OCI-LY7 (cell line): ENCODE measurements around the gene MIR17HG. TPM values are rescaled to one million over a fixed set of nuclear protein-coding genes. Genes with fewer than 3 reads are reported as not detected.

ENCODE experiments used
- Bru-seq: library from RNA; stranded (reverse); fragments of 400-500 nt; gene quantifications from one replicate; lab custom pipeline; 2021; lab: Mats Ljungman, UMichigan
- BruChase-seq, 2 experiments: library from RNA; stranded (reverse); fragments of 400-500 nt; gene quantifications; one replicate each; lab custom pipeline; 2021; lab: Mats Ljungman, UMichigan
- BruUV-seq: library from RNA; stranded (reverse); fragments of 400-500 nt; replicated peaks from 2 replicates; lab custom pipeline; 2021; lab: Mats Ljungman, UMichigan
- CTCF ChIA-PET: fragments of 300-600 bp; sonication (Branson Sonifier 250); formaldehyde crosslinking; loops from one replicate; lab custom pipeline; 2022; ENCODE audit warnings: antibody characterized with exemption; ENCODE audit not compliant: unreplicated experiment; lab: Charles Lee
- POLR2A ChIA-PET: fragments of 300-600 bp; sonication (Branson Sonifier 250); formaldehyde crosslinking; loops from one replicate; lab custom pipeline; 2022; ENCODE audit warnings: antibody characterized with exemption; lab: Charles Lee
- DNase-seq: peaks from one replicate; pipeline ENCODE4 v3.0.0-alpha.2; 2015; ENCODE audit warnings: low spot score
- H2AFZ ChIP-seq: fragments of 200-600 bp; sonication (generic), shearing (Covaris generic); 2 replicates; pipeline ENCODE4 v1.6.1; 2014; ENCODE audit warnings: mild to moderate bottlenecking, antibody characterized with exemption, low read length, moderate library complexity
- H3K27ac ChIP-seq: fragments of 200-600 bp; sonication (generic); 2 replicates; pipeline ENCODE4 v1.5.1; 2014; ENCODE audit warnings: mixed run types, low read depth, mild to moderate bottlenecking, moderate library complexity, low read length, inconsistent platforms; ENCODE audit not compliant: poor library complexity, severe bottlenecking
- H3K36me3 ChIP-seq: fragments of 200-600 bp; sonication (generic); 2 replicates; pipeline ENCODE4 v1.6.1; 2014; ENCODE audit warnings: mild to moderate bottlenecking, antibody characterized with exemption, low read length, moderate library complexity, mixed read lengths; ENCODE audit not compliant: insufficient read depth
- H3K4me1 ChIP-seq: fragments of 200-600 bp; sonication (generic); 2 replicates; pipeline ENCODE4 v1.5.1; 2014; ENCODE audit warnings: mild to moderate bottlenecking, low read length; ENCODE audit not compliant: insufficient read depth, poor library complexity, severe bottlenecking
- H3K4me2 ChIP-seq: fragments of 200-600 bp; sonication (generic); 2 replicates; pipeline ENCODE4 v1.6.1; 2014; ENCODE audit warnings: mild to moderate bottlenecking, low read length
- H3K4me3 ChIP-seq: fragments of 200-600 bp; sonication (generic); 2 replicates; pipeline ENCODE4 v1.5.1; 2014; ENCODE audit warnings: mild to moderate bottlenecking, low read depth, low read length; ENCODE audit not compliant: poor library complexity, severe bottlenecking
- H3K79me2 ChIP-seq: fragments of 200-600 bp; sonication (generic); 2 replicates; pipeline ENCODE4 v1.6.1; 2016; ENCODE audit warnings: low read depth, mild to moderate bottlenecking, low read length, moderate library complexity, mixed read lengths; ENCODE audit not compliant: insufficient read depth
- H3K9me2 ChIP-seq: fragments of 200-600 bp; sonication (generic); 2 replicates; pipeline ENCODE4 v1.6.1; 2016; ENCODE audit warnings: mild to moderate bottlenecking, low read length, mixed read lengths; ENCODE audit not compliant: insufficient read depth
- H3K9me3 ChIP-seq: fragments of 200-600 bp; sonication (generic); 2 replicates; pipeline ENCODE4 v1.6.1; 2014; ENCODE audit warnings: mild to moderate bottlenecking, mixed run types, low read length, mixed read lengths
- H4K20me1 ChIP-seq: fragments of 200-600 bp; sonication (generic); 2 replicates; pipeline ENCODE4 v1.6.1; 2014; ENCODE audit warnings: mild to moderate bottlenecking, antibody characterized with exemption, low read length, moderate library complexity, mixed read lengths; ENCODE audit not compliant: insufficient read depth
- EZH2phosphoT487 ChIP-seq: fragments of 200-600 bp; sonication (generic); IDR thresholded peaks from 2 replicates; pipeline ENCODE4 v1.6.1; 2018; ENCODE audit warnings: low read depth, borderline replicate concordance, mild to moderate bottlenecking, mixed run types, antibody characterized with exemption, low read length, moderate library complexity, mixed read lengths
- intact Hi-C: fragments of 100-400 bp; cut with micrococcal nuclease; formaldehyde crosslinking; loops from one replicate; pipeline ENCODE4 v1.10.0; 2022; ENCODE audit not compliant: unreplicated experiment
- long read RNA-seq: library from polyadenylated mRNA; stranded (forward); transcript quantifications from one replicate; pipeline ENCODE4 v2.0.0, GENCODE V29; 2022
- total RNA-seq, 2 experiments: library from RNA; depleted of rRNA in 1 of 2; stranded (reverse); fragments of >200 nt in 1 of 2; shearing (Covaris generic) in 1 of 2; gene quantifications; 2 replicates each; pipeline ENCODE4 v1.2.3, GENCODE V29; 2014 to 2022
- TF ChIP-seq, protein P1 (sequence below): fragments of 200-600 bp; sonication (generic); conservative IDR thresholded peaks from 2 replicates; pipeline ENCODE4 v1.5.1; 2014; ENCODE audit warnings: mild to moderate bottlenecking, antibody characterized with exemption, low read length, moderate library complexity, mixed read lengths

MIR17HG gene
- total RNA-seq (2014; rRNA removed; shearing (Covaris generic)) (175 and 242 TPM in 2 replicates), total RNA-seq (2022) (199 and 229 TPM in 2 replicates), Bru-seq, nascent RNA (percentile 100 among the genes with signal in this experiment), BruChase-seq, experiment 1, labeled RNA remaining after a 6-hour chase (percentile 99 among the genes with signal in this experiment), BruChase-seq, experiment 2, labeled RNA remaining after a 2-hour chase (percentile 99 among the genes with signal in this experiment)
- long read RNA-seq, partial matches to known transcripts, result 0 of 10 reads
- long read RNA-seq, other reads (novel, unspliced or antisense), result 9 of 10 reads

DNA sequence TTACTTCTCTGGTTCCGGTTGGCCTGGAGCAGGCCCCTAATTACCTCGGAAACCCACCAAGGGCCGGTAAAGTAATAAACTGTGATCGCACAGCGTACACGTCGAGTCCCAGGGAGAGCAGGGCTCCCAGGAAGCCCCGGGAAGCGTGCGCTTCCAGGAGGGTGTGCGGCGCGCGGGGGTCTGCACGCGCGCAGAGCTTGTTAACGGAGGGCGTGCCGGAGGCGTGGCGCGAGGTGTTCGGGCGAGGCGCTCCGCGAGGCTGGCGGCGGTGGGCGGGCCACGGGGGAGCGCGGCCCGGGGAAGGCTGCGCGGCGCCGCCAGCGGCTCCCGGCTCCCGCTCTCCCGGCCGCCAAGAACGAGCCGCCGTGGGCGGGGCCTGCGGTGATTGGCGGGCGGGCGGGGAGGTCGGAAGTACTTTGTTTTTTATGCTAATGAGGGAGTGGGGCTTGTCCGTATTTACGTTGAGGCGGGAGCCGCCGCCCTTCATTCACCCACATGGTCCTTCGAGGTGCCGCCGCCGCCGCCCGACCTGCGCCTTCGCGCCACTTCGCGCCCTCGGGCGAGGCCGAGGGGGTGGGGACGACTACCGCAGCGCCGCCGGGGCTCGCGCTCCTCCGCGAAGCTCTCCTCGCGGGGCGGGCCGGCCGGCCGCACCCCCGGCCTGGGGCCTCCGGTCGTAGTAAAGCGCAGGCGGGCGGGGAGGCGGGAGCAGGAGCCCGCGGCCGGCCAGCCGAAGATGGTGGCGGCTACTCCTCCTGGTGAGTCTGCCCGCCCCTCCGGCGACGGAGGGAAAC is at the start of gene MIR17HG:
TSS of gene MIR17HG (plus strand) at position 486 of the 794 bp plus-strand sequence.
- no peaks in the 10 kb centered on the region for H3K9me3 ChIP-seq
- intact Hi-C loops, result loop anchor here (2.0 kb wide), 2 partner anchors 35 to 45 kb away; no protein-coding TSS in a partner anchor
- peak within 1 kb of the TSS; percentile 82 for H2AFZ ChIP-seq
- peak; percentile 100 for DNase-seq
- ChIA-PET POLR2A (interaction anchor here (0.5 to 4.8 kb wide), 24 partner anchors 8 to 812 kb away, joined by 3 to 65 read pairs (median 4); partner anchors contain the start of gene GPC5), CTCF (interaction anchor here (1.0 to 1.4 kb wide), 3 partner anchors 13 to 36 kb away, joined by 3 read pairs; no protein-coding TSS in a partner anchor)
- H4K20me1 ChIP-seq, result peaks cover 34% of the 10 kb centered on the region
- TF ChIP-seq, protein P1, sequence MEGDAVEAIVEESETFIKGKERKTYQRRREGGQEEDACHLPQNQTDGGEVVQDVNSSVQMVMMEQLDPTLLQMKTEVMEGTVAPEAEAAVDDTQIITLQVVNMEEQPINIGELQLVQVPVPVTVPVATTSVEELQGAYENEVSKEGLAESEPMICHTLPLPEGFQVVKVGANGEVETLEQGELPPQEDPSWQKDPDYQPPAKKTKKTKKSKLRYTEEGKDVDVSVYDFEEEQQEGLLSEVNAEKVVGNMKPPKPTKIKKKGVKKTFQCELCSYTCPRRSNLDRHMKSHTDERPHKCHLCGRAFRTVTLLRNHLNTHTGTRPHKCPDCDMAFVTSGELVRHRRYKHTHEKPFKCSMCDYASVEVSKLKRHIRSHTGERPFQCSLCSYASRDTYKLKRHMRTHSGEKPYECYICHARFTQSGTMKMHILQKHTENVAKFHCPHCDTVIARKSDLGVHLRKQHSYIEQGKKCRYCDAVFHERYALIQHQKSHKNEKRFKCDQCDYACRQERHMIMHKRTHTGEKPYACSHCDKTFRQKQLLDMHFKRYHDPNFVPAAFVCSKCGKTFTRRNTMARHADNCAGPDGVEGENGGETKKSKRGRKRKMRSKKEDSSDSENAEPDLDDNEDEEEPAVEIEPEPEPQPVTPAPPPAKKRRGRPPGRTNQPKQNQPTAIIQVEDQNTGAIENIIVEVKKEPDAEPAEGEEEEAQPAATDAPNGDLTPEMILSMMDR, result no peak
- no peak for TF ChIP-seq EZH2phosphoT487
- H3K4me1 ChIP-seq, result peaks cover 42% of the 10 kb centered on the region
- no TSS peak for BruUV-seq
- peaks cover 58% of the 10 kb centered on the region for H3K79me2 ChIP-seq
- H3K4me2 ChIP-seq, result peak within 1 kb of the TSS; percentile 61
- peak within 1 kb of the TSS; percentile 75 for H3K27ac ChIP-seq
- peaks cover 43% of the 10 kb centered on the region for H3K36me3 ChIP-seq
- H3K9me2 ChIP-seq, result no peaks in the 10 kb centered on the region
- H3K4me3 ChIP-seq, result peak within 1 kb of the TSS; percentile 64

GRCh38 chr13:91298060-91298459 is 49.4 kb upstream of the MIR17HG start:
- POLR2A ChIA-PET, result interaction anchor here (0.6 to 5.2 kb wide), 16 partner anchors 10 to 931 kb away, joined by 3 to 38 read pairs (median 4); no protein-coding TSS in a partner anchor
- H4K20me1 ChIP-seq, result no peaks in the 10 kb centered on the region
- no peaks in the 10 kb centered on the region for H3K9me3 ChIP-seq
- H3K4me2 ChIP-seq, result no peak overlapping the region
- intact Hi-C loops, result no loop called here
- no TSS peak for BruUV-seq
- H3K27ac ChIP-seq, result no peak overlapping the region
- H3K9me2 ChIP-seq, result peaks cover 3% of the 10 kb centered on the region; the same call in 1 of the 2 replicates
- H3K36me3 ChIP-seq, result no peaks in the 10 kb centered on the region
- TF ChIP-seq, protein P1, result no peak
- TF ChIP-seq EZH2phosphoT487, result no peak
- peaks cover 18% of the 10 kb centered on the region for H3K4me1 ChIP-seq
- no peak for DNase-seq
- CTCF ChIA-PET, result no interaction called here
- H3K4me3 ChIP-seq, result no peak overlapping the region
- H3K79me2 ChIP-seq, result no peaks in the 10 kb centered on the region
- no peak overlapping the region for H2AFZ ChIP-seq
